ENCODE measurements around the gene ABCA6.
"Not testable (repeated sequence)": the region's sequence is repeated elsewhere in the genome, so short reads cannot be mapped to it uniquely, and the experiment has no call there.

ABCA6 gene

GRCh38 chr17:69141431-69142174 is at the start of gene ABCA6:
ABCA6 (minus strand) TSS chr17:69141895; CDS start chr17:69140703, 1,192 bp downstream.
- no peak for DNase-seq

GRCh38 chr17:69188796-69189195 is 47.1 kb upstream of the ABCA6 start:
- no peak for DNase-seq

GRCh38 chr17:69188064-69188463 is 46.4 kb upstream of the ABCA6 start:
- no peak for DNase-seq

- DNase-seq = no peak
These were observed 45.6 kb upstream of the ABCA6 start for GRCh38 chr17:69187294-69187693.

- DNase-seq = no peak
These were observed 37.7 kb upstream of the ABCA6 start for GRCh38 chr17:69179227-69179952.

- no peak for DNase-seq
These were observed 34.7 kb upstream of the ABCA6 start for GRCh38 chr17:69176457-69176795.

- DNase-seq = no peak
These were observed 34.1 kb upstream of the ABCA6 start for GRCh38 chr17:69175625-69176456.

- DNase-seq = no peak
These were observed 33.5 kb upstream of the ABCA6 start for GRCh38 chr17:69175262-69175624.

- DNase-seq = no peak
These were observed 31.4 kb upstream of the ABCA6 start for GRCh38 chr17:69173118-69173517.

- no peak for DNase-seq
These were observed 28.7 kb upstream of the ABCA6 start for GRCh38 chr17:69170377-69170776.

- not testable (repeated sequence) for DNase-seq
These were observed 26.9 kb upstream of the ABCA6 start for GRCh38 chr17:69168642-69169041.

- DNase-seq = no peak
These were observed 25.3 kb upstream of the ABCA6 start for GRCh38 chr17:69166957-69167356.

GRCh38 chr17:69164206-69164605 is 22.5 kb upstream of the ABCA6 start:
- no peak for DNase-seq

- DNase-seq = no peak
These were observed 17.7 kb upstream of the ABCA6 start for GRCh38 chr17:69159418-69159817.

- no peak for DNase-seq
These were observed 12.6 kb upstream of the ABCA6 start for GRCh38 chr17:69154267-69154666.

- no peak for DNase-seq
These were observed 8.6 kb upstream of the ABCA6 start for GRCh38 chr17:69150333-69150732.

GRCh38 chr17:69147460-69147859 is 5.8 kb upstream of the ABCA6 start:
- DNase-seq = no peak

GRCh38 chr17:69144331-69145255 is 2.9 kb upstream of the ABCA6 start:
- DNase-seq = no peak

- no peak for DNase-seq
These were observed 2.1 kb upstream of the ABCA6 start for GRCh38 chr17:69143683-69144231.

- no peak for DNase-seq
These were observed 1.5 kb upstream of the ABCA6 start for GRCh38 chr17:69143151-69143550.

GRCh38 chr17:69142175-69142802 is 594 bp upstream of the ABCA6 start:
- DNase-seq = no peak

- no peak for DNase-seq
These were observed 7.6 kb downstream of the ABCA6 start for GRCh38 chr17:69134112-69134511.
